ENCODE data around the gene TRPM3. TPM values are rescaled to one million over a fixed set of nuclear protein-coding genes. Genes with fewer than 3 reads are reported as not detected.

Gene TRPM3
- total and polyA plus RNA-seq, 2 donors (not counting 1 experiment from before 2014, with no cell fraction given): not detected

GRCh38 chr9:70798018-70798417, 323.4 kb downstream of the TRPM3 start:
- H3K79me2 ChIP-seq (ENCODE audit: control insufficient read depth, insufficient read depth, low read length): no peaks in the 10 kb centered on the region
- no peak overlapping the region for H2AFZ ChIP-seq (ENCODE audit: insufficient read depth, low read depth, low read length, poor library complexity, severe bottlenecking)
- intact Hi-C loops (cut with micrococcal nuclease): no loop called here
- CTCF ChIA-PET: no interaction called here
- POLR2A ChIA-PET: no interaction called here
- H3K27me3 ChIP-seq (replicated peaks in 1 of 4; ENCODE audit: control extremely low read depth in 1 of 4, control insufficient read depth in 3 of 4, insufficient read depth in 4 of 4, low read length in 3 of 4): no peaks in the 10 kb centered on the region
- H3K27me3 Mint-ChIP-seq: no peaks in the 10 kb centered on the region
- H3K4me2 ChIP-seq (replicated peaks; ENCODE audit: low read depth, low read length, poor library complexity, severe bottlenecking): no peak overlapping the region
- H3K4me1 ChIP-seq (ENCODE audit: control insufficient read depth in 2 of 2, insufficient read depth in 2 of 2, low read length in 2 of 2): no peaks in the 10 kb centered on the region
- no peaks in the 10 kb centered on the region for H3K36me3 ChIP-seq (replicated peaks in 1 of 2; ENCODE audit: control extremely low read depth in 1 of 2, control insufficient read depth in 1 of 2, extremely low read depth in 1 of 2, insufficient read depth in 2 of 2, low read length in 1 of 2)
- no peaks in the 10 kb centered on the region for H4K20me1 ChIP-seq (ENCODE audit: control insufficient read depth, insufficient read depth, low read length, poor library complexity, severe bottlenecking)
- no peak overlapping the region for H3K4me3 ChIP-seq (ENCODE audit: control extremely low read depth in 1 of 5, extremely low read depth in 1 of 5, insufficient read depth in 1 of 5, low read depth in 2 of 5, low read length in 4 of 5)
- no peak overlapping the region for H3K27ac Mint-ChIP-seq
- H3K9ac ChIP-seq (ENCODE audit: low read length): no peak overlapping the region
- 85% methylated on average over 2 of the region's 6 CpGs for WGBS (ENCODE audit: insufficient coverage)
- ATAC-seq (ENCODE audit: low read depth): no peak
- no peak overlapping the region for H3K27ac ChIP-seq (ENCODE audit: low read length in 2 of 2)
- H3K9me3 ChIP-seq (ENCODE audit: control extremely low read depth in 1 of 3, control insufficient read depth in 2 of 3, insufficient read depth in 1 of 3, low read length in 2 of 3): no peaks in the 10 kb centered on the region
- no peak for DNase-seq
- no peaks in the 10 kb centered on the region for H3K4me1 Mint-ChIP-seq
- no peak overlapping the region for H3K4me3 Mint-ChIP-seq
- no peaks in the 10 kb centered on the region for H3K9me3 Mint-ChIP-seq (ENCODE audit: insufficient read depth)
- TF ChIP-seq CTCF (IDR thresholded peaks at IDR 0.05): no peak
- no peak for TF ChIP-seq EZH2 (IDR thresholded peaks at IDR 0.05; ENCODE audit: borderline replicate concordance, insufficient read depth, low read depth, low read length, poor library complexity, severe bottlenecking)

GRCh38 chr9:70795841-70796240, 325.6 kb downstream of the TRPM3 start:
- no peaks in the 10 kb centered on the region for H3K79me2 ChIP-seq (ENCODE audit: control insufficient read depth, insufficient read depth, low read length)
- no peaks in the 10 kb centered on the region for H4K20me1 ChIP-seq (ENCODE audit: control insufficient read depth, insufficient read depth, low read length, poor library complexity, severe bottlenecking)
- H3K4me3 Mint-ChIP-seq: no peak overlapping the region
- no peaks in the 10 kb centered on the region for H3K4me1 Mint-ChIP-seq
- H2AFZ ChIP-seq (ENCODE audit: insufficient read depth, low read depth, low read length, poor library complexity, severe bottlenecking): no peak overlapping the region
- TF ChIP-seq CTCF (IDR thresholded peaks at IDR 0.05): no peak
- TF ChIP-seq EZH2 (IDR thresholded peaks at IDR 0.05; ENCODE audit: borderline replicate concordance, insufficient read depth, low read depth, low read length, poor library complexity, severe bottlenecking): no peak
- no peak overlapping the region for H3K9ac ChIP-seq (ENCODE audit: low read length)
- H3K27me3 ChIP-seq (replicated peaks in 1 of 4; ENCODE audit: control extremely low read depth in 1 of 4, control insufficient read depth in 3 of 4, insufficient read depth in 4 of 4, low read length in 3 of 4): no peaks in the 10 kb centered on the region
- DNase-seq (no peak), ATAC-seq (ENCODE audit: low read depth) (no peak)
- H3K4me3 ChIP-seq (ENCODE audit: control extremely low read depth in 1 of 5, extremely low read depth in 1 of 5, insufficient read depth in 1 of 5, low read depth in 2 of 5, low read length in 4 of 5): no peak overlapping the region
- no peaks in the 10 kb centered on the region for H3K4me1 ChIP-seq (ENCODE audit: control insufficient read depth in 2 of 2, insufficient read depth in 2 of 2, low read length in 2 of 2)
- H3K36me3 ChIP-seq (replicated peaks in 1 of 2; ENCODE audit: control extremely low read depth in 1 of 2, control insufficient read depth in 1 of 2, extremely low read depth in 1 of 2, insufficient read depth in 2 of 2, low read length in 1 of 2): no peaks in the 10 kb centered on the region
- intact Hi-C loops (cut with micrococcal nuclease): no loop called here
- no peaks in the 10 kb centered on the region for H3K27me3 Mint-ChIP-seq
- no peaks in the 10 kb centered on the region for H3K9me3 ChIP-seq (ENCODE audit: control extremely low read depth in 1 of 3, control insufficient read depth in 2 of 3, insufficient read depth in 1 of 3, low read length in 2 of 3)
- no CpG with 5 or more reads among the region's 2 CpGs for WGBS (ENCODE audit: insufficient coverage)
- ChIA-PET POLR2A (no interaction called here), CTCF (no interaction called here)
- no peak overlapping the region for H3K4me2 ChIP-seq (replicated peaks; ENCODE audit: low read depth, low read length, poor library complexity, severe bottlenecking)
- H3K27ac Mint-ChIP-seq: no peak overlapping the region
- H3K27ac ChIP-seq (ENCODE audit: low read length in 2 of 2): no peak overlapping the region
- H3K9me3 Mint-ChIP-seq (ENCODE audit: insufficient read depth): no peaks in the 10 kb centered on the region
